GM12864 (cell line): ENCODE measurements around the gene USP21.

Experiments used
- DNase-seq: peaks from one replicate; pipeline ENCODE4 v3.0.0-alpha.2; 2011; ENCODE audit warnings: low read depth
- H3K4me3 ChIP-seq: 2 replicates; pipeline ENCODE4 v1.5.1; 2011; ENCODE audit warnings: mild to moderate bottlenecking, low read depth, low read length, control low read depth
- CTCF ChIP-seq: IDR thresholded peaks from 2 replicates; pipeline ENCODE4 v1.5.1; 2011; ENCODE audit warnings: low read depth, mild to moderate bottlenecking, moderate library complexity, low read length, control low read depth, inconsistent platforms; ENCODE audit errors: missing control alignments

USP21 gene

GRCh38 chr1:161185732-161186311 is 26.5 kb downstream of the USP21 start:
- no peak for DNase-seq
- no peak for TF ChIP-seq CTCF
- peak overlapping the region; percentile 5; the same call in 1 of the 2 replicates for H3K4me3 ChIP-seq

- DNase-seq, result no peak
- TF ChIP-seq CTCF, result no peak
- H3K4me3 ChIP-seq, result no peak overlapping the region
These were observed 28.0 kb downstream of the USP21 start for GRCh38 chr1:161187311-161187710.

DNA sequence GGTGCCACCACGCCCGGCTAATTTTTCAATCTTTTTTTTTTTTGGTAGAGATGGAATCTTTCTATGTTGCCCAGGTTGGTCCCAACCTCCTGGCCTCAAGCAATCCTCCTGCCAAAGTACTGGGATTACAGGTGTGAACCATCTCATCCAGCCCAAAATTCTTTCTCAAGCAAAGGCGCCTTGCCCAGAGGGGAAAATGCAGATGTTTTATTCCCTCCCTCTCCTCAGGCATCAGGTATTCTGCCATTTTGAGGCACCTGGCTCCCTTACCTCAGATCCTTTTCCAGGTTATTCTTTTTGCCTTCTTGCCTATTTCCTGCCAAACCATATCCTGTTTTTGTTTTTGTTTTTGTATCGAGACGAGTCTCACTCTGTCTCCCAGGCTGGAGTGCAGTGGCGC is 29.1 kb downstream of the USP21 start:
- H3K4me3 ChIP-seq, result no peak overlapping the region
- no peak for TF ChIP-seq CTCF
- no peak for DNase-seq

DNA sequence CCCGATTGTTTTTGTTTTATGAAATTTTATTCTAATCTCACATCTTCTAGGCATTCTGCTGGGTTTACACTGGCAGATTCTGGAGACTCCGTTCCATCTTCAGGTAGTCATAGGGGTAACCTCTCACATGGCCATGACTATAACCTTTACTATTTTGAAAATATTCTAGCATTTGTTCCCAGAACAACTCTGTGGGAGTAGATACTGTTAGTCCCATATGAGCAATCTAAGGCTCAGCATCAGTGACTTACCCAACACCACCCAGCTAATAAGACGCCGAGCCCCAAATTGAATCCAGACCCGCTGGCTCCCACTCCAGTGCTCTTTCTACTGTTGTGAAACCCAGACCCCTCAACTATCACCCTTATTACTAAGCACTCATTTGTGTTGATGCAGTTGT is 29.7 kb downstream of the USP21 start:
- H3K4me3 ChIP-seq, result no peak overlapping the region
- TF ChIP-seq CTCF, result no peak
- DNase-seq, result no peak

GRCh38 chr1:161190962-161191521 is 31.7 kb downstream of the USP21 start:
- H3K4me3 ChIP-seq, result no peak overlapping the region
- no peak for DNase-seq
- TF ChIP-seq CTCF, result no peak

GRCh38 chr1:161191971-161192370 is 32.7 kb downstream of the USP21 start:
- no peak for DNase-seq
- no peak for TF ChIP-seq CTCF
- H3K4me3 ChIP-seq, result no peak overlapping the region
